Measurements from ENCODE around the gene BTN3A1.

GRCh38 chr6:26438000-26438399 lies 35.9 kb downstream of the BTN3A1 start:
- no peak for TF ChIP-seq POLR2A (IDR thresholded peaks at IDR 0.05; ENCODE audit: low read depth)
- TF ChIP-seq, protein P1, sequence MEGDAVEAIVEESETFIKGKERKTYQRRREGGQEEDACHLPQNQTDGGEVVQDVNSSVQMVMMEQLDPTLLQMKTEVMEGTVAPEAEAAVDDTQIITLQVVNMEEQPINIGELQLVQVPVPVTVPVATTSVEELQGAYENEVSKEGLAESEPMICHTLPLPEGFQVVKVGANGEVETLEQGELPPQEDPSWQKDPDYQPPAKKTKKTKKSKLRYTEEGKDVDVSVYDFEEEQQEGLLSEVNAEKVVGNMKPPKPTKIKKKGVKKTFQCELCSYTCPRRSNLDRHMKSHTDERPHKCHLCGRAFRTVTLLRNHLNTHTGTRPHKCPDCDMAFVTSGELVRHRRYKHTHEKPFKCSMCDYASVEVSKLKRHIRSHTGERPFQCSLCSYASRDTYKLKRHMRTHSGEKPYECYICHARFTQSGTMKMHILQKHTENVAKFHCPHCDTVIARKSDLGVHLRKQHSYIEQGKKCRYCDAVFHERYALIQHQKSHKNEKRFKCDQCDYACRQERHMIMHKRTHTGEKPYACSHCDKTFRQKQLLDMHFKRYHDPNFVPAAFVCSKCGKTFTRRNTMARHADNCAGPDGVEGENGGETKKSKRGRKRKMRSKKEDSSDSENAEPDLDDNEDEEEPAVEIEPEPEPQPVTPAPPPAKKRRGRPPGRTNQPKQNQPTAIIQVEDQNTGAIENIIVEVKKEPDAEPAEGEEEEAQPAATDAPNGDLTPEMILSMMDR (IDR thresholded peaks at IDR 0.05): no peak
- TF ChIP-seq EP300 (IDR thresholded peaks at IDR 0.05): no peak
- no peak for TF ChIP-seq POLR2AphosphoS5 (IDR thresholded peaks at IDR 0.05)

Data from esophagus muscularis mucosa (tissue), 4 donors.